Superior temporal gyrus (tissue), 1 donor: ENCODE results near the gene SLX9.

Experiments
- DNase-seq: peaks from one replicate; pipeline ENCODE4 v3.0.0-alpha.2; 2016; ENCODE audit errors: extremely low spot score

The SLX9 gene

DNA sequence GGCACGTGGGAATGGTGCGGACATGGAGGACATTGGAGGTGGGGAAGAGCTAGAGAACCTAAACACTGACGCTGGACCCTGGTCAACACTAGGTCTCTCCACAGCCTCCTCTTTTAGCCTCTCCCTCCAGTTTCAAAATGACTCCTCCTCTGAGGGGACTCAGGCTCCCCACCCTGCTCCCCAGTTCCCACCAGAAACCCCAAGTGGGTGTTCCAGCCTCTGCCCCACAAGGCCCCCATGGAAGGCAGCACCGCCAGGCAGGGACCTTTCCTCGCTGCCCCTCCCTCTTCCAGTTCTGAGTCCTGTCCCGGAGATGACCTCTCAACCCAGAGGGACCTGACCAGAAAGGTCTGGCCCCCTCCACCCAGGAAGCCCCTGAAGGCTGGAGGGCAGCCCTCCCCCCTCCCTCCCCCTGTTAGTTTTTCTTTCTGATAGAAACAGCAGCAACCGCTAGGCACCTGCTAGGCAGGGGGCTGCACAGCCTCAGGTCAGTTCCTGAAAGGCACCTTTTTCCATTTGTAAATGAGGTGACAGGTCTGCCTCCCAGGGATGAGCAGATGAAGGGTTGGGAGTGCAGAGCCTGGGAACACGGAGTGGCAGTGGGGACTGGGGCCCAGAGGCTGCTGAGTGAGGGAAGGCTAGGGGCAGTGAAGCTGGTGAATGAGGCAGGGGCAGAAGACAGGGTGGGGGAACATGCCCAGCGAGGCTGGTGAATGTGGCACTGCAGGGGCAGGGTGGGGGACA is 9.9 kb upstream of the SLX9 start:
- DNase-seq = no peak

- DNase-seq = no peak
These were observed 9.3 kb upstream of the SLX9 start for GRCh38 chr21:44930543-44930981.

DNA sequence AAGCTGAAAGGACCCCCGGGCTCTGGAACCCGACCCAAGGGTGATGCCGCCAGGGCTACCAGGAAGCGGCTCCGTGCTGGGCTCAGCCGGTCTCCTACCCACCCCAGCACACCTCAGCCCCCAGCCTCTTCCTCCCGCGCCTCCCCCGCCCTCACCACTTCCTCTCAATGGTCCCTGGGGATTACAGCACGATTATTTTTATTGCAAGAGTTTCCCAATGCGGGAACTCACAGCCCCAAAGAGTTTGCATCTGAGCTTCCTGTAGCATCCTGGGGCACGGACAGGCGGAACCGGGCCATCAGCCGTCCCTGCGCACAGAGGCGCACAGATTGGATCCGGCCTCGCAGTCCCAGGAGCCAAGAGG is 8.7 kb upstream of the SLX9 start:
- no peak for DNase-seq

DNA sequence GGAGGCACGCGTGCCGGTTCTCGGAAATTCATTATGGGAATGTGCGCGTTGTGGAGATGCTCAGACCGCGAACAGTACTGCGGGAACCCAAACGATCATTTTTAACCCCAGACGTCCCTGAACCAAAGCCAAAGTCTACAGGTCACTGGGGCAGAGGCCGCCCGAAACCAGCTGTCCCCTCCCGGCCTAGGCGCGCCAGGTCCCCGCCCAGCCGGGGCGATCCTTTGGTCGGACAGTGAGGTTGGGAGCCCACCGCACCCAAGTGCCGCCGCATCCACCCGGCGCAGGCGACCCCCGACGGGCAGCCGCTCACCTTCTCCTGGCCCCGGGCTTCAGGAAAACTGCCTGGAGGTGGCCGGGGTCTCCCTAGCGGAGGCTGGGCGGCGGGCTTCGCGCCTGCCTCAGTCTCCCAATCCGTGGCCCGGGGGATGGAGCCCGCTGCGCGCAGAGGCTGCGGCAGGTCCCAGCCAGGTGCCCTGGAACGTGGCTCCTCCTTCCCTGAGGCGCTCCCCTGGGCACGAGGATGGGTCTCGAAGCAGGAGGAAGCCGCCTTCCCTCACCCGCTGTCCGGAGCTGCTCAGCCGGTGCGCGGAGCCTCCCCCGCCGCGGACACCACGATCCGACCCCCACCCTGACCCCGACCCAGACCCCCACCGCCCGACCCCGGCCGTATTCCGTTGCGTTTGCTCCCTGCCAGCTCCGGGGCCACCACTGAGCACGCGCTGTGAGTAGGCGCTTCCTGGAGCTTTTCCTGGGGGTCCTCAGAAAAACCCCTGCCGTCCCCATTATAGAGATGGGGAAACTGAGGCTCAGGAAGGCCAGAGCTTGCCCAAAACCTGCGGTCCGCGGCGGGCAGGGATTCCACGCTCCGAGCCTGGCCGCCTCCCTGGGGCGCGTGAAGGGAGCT is 8.1 kb upstream of the SLX9 start:
- DNase-seq = no peak

DNA sequence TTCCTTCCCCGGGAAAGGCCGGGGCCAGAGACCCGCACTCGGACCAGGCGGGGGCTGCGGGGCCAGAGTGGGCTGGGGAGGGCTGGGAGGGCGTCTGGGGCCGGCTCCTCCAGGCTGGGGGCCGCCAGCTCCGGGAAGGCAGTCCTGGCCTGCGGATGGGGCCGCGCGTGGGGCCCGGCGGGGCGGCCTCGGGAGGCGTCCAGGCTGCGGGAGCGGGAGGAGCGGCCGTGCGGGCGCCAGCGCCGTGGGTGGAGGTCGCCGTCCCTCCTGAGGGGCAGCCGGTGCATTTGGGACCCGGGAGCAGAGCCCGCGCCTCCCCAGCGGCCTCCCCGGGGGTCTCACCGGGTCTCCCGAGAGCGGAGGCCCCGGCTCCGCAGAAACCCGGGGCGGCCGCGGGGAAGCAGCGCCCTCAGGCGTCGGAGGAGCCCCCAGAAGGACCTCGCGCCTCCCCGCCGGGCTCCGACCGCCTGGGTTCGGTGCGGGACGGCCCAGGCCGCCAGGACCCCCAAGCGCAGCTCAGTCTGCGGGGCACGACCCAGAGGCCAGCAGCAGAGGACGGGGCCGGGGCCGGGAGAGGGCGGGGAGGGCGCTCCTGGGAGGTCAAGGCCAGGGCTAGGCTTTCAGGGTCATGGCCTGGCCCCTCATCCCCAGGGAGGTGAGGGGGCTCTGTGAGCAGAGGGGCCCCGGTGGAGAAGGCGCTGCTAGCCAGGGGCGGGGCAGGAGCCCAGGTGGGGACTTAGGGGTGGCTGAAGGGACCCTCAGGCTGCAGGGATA is 7.2 kb upstream of the SLX9 start:
- DNase-seq = no peak

- DNase-seq = no peak
These were observed 6.5 kb upstream of the SLX9 start for GRCh38 chr21:44933199-44933917.

DNA sequence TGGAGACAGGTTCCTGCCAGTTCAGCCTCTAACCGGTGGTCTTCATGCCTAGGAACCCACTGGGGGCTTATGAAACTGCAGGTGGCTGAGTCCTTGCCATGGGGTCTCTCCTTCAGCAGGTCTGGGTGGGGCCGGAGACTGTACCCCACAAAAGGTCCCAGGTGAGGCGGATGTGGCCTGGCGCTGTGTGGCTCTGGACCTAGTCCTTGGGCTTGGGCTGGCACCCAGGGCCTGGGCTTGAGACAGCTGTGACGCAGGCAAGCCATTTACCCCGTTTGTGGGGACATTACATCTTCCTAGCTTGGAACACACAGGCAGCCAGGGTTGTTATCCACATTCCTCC is 5.9 kb upstream of the SLX9 start:
- no peak for DNase-seq

GRCh38 chr21:44934276-44934675 is 5.6 kb upstream of the SLX9 start:
- no peak for DNase-seq

GRCh38 chr21:44934797-44935532 is 4.9 kb upstream of the SLX9 start:
- DNase-seq = no peak

- DNase-seq = no peak
These were observed 4.3 kb upstream of the SLX9 start for GRCh38 chr21:44935533-44935927.

GRCh38 chr21:44938772-44939531 is 877 bp upstream of the SLX9 start:
- DNase-seq = no peak

DNA sequence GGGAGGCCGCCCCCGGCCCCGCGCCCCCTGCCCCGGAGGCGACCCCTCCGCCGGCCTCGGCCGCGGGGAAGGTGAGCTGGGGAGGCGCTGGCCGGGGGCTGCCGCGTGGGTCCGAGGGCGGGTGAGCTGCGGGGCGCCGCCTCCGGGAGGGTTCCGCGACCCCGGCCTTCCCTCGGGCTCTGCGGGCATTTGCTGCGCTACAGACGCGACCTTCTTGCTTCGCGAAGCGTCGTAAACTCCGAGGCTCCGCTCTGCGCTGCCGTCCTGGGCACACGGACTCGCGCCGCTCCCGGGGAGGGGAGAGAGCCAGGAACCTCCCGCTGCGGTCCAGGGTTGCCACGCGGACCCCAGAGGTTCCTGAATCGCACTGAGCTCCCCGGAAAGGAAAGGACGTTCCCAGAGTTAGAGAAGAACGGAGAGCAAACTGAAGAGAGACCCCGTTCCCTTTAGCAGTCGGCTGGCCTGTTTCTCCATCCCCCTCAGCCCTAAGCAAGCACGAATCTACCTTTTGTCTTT is 345 bp downstream of the SLX9 start:
- DNase-seq = no peak

GRCh38 chr21:44941567-44941966 is 1.7 kb downstream of the SLX9 start:
- no peak for DNase-seq

DNA sequence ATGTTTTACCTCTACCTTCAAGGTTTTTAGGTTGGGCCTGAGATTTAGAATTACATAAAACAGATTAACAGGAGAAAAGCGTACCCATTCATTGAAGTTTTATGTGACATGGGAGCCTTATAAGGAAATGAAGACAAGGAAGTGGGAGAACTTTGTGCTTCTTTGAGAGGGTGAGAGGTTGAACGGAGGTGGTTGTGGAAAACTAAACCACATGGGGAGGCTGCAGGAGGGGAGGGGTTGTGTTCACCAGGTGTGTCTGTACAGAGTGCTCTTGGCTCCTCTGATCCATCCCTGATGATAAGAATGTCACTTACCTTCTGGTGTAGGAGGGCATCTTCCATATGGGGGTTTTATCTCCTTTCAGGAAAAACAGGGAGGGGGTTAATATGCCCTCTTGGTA is 2.7 kb downstream of the SLX9 start:
- DNase-seq = no peak

GRCh38 chr21:44943005-44943685 is 3.3 kb downstream of the SLX9 start:
- no peak for DNase-seq

DNA sequence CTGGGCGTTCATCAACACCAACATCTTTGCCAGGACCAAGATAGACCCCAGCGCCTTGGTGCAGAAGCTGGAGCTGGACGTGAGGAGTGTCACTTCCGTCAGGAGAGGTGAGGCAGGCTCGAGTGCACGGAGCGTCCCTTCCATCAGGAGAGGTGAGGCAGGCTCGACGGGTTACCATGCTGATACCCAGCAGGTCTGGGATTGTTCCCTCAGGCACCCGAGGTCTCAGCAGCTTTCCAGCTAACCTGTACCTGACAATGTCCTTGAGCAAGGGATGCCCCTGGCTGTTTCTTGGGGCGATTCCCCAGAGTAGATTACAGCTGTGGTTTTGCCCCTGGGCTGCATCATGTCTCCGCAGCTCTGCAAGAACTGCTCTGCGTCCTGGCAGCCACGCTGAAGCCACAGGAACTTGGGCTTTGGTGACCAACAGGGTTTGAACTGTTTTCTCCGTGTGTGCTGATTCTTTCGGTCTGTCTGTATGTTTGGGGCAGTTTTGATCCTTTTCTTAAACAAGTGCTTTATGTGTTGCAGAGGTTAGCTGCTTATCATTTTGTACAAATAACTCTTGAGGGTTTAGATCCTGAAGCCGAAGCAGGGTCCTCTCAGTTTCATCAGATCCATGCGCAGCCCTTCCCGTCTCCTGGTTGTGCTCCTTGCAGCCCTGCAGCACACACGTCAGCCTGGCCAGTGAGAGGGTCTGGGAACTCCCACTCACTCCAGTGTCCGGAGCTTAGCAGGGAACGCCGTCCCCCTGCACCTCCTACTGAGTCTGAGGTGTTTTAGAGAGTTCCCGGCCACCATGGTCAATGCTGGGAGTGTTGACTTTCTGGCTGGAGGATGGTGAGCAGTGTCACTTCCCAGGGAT is 4.1 kb downstream of the SLX9 start:
- no peak for DNase-seq

DNA sequence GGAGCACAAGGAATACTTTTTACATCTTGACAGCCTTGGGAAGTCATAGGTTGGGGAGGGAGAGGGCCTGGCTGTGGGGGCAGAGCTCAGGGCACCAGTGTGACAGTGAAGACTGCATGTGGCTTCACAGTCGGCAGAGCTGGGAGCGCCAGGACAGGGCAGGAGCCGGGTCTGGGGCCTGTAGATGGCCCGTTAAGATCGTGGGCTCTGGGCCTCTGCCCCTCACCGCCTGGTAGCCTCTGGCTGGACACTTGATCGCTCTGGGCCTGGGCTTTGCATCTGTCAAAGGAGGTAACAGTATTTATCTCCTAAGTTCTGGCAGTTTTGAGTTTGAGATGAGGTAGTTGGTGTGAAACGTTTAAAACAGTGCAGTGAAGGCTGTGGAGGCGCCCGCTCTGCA is 4.8 kb downstream of the SLX9 start:
- no peak for DNase-seq

DNA sequence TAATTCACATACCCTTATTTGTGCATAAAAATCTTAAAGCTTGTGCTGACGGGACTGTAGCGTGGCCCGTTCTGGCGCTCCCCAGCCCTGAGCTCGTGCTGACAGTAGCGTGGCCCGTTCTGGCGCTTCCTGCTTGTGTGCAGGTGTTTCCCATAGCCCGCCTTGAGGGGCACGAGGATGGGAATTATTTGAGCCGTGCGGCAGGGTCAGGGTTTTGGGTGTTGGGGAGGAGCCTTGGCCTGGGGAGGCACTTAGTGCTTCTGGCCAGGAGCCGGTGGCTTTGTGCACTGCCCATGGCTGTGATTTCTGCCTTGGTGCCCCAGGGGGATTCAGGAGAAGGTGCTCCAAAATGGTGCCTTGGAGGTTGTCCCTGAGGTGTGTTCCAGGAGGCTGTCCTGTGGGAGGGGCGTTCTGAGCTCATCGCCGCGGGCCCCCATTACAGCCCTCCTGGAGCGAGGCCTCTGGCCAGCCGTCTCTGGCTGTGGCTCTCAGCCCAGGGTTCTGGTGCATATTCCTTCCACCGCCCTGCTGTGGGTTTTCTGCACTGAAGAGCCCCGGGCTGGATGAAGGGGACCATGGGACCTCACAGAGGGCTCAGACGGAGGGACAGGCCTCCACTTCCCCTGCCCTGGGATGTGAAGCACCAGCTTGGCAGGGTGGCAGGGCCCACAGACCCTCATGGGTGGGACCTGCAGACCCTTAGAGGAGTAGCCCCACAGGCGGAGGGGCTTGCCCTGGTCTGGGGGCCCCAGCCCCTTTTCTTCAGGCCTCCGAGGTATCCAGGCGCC is 6.6 kb downstream of the SLX9 start:
- no peak for DNase-seq
